Omental fat pad (tissue), 4 donors: ENCODE measurements around the gene ING2. TPM values are rescaled to one million over a fixed set of nuclear protein-coding genes. Genes with fewer than 3 reads are reported as not detected.

Experiments
- ATAC-seq: fragments of 150-250 bp; one replicate; pipeline ENCODE4 v1.9.1; 2016; ENCODE audit warnings: mild to moderate bottlenecking, moderate library complexity; ENCODE audit not compliant: low FRiP score
- DNase-seq: peaks from one replicate; pipeline ENCODE4 v3.0.0-alpha.2; 2019; ENCODE audit warnings: low spot score
- total RNA-seq, 4 donors: library from RNA; depleted of rRNA; stranded (reverse); fragments of >200 nt; gene quantifications; one replicate each; pipeline ENCODE4 v1.1.0, GENCODE V29; 2016
- TF ChIP-seq, protein P1 (sequence below), 3 donors: fragments of 450-650 bp; IDR thresholded peaks; one replicate each; pipeline ENCODE4 v1.5.1; 2016 to 2017; ENCODE audit warnings: antibody characterized with exemption in 3 of 3, mild to moderate bottlenecking in 3 of 3, moderate library complexity in 2 of 3

The ING2 gene
- total RNA-seq, 4 donors from 2014 or later = 11.5 to 28.5 (median 13.9) TPM

DNA sequence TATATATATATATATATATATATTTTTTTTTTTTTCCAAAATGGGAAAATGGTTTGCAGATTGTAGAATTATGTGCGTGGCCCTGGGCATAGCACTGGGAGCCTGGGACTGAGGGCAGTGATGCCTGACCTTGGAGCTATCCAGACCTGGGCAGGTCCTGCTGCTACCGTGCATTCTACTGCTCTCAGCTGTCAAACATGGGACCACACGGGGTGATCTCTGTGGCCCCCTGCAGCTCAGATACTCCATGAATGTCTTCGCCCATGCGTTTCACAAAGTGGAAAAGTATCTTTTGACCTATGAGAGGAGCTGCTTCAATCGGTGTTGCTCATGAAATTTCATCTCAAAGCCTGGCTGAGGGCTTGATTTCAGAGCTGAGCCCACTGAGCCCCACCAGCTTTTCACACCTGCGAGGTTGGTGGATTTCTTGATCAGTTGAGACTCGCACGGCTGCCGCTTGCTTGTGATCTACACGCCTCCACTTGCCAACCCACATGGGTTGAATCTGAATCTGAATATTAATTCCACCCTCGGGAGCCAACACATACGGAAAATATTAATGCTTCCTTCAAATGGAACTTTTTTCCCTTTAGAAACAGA is 35.7 kb downstream of the ING2 start:
- no peak for DNase-seq
- no peak for ATAC-seq
- TF ChIP-seq, protein P1, sequence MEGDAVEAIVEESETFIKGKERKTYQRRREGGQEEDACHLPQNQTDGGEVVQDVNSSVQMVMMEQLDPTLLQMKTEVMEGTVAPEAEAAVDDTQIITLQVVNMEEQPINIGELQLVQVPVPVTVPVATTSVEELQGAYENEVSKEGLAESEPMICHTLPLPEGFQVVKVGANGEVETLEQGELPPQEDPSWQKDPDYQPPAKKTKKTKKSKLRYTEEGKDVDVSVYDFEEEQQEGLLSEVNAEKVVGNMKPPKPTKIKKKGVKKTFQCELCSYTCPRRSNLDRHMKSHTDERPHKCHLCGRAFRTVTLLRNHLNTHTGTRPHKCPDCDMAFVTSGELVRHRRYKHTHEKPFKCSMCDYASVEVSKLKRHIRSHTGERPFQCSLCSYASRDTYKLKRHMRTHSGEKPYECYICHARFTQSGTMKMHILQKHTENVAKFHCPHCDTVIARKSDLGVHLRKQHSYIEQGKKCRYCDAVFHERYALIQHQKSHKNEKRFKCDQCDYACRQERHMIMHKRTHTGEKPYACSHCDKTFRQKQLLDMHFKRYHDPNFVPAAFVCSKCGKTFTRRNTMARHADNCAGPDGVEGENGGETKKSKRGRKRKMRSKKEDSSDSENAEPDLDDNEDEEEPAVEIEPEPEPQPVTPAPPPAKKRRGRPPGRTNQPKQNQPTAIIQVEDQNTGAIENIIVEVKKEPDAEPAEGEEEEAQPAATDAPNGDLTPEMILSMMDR (IDR thresholded peaks at IDR 0.05) = no peak

DNA sequence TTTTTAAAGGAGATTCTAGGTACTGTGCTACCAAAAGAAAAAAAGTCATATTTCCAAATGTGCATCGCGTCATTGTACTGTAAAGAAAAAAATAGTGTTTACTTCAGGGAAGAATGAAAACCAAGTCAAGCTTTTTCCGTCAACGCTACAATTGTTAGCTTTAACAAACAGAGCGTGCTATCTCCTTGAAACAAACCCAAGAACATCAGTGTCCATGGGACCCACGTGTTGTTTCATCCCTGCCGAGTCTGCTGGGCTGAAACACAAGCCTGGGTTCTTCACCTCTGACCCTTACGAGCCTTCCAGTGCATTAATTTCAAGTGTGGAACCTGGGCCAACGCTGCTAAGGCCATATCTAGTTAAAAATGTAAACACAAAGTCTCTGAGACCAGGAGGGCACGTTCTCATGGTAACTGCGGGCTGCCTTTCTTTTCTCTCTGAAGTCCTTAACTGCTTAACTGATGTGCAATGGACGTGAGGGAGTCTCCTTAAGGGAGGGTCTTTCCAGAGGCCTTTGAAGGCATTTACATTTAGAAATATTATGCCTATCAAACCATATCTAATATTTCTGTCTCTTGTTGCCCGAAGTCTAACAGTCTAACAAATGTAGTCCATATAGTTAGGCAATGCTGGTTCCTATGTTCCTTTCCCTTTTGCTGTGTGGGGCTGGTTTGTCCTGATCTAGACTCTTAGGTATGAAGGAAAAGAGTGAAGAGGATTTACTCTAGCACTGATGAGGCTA is 36.3 kb downstream of the ING2 start:
- DNase-seq = no peak
- TF ChIP-seq, protein P1 (IDR thresholded peaks at IDR 0.05) = no peak
- no peak for ATAC-seq

DNA sequence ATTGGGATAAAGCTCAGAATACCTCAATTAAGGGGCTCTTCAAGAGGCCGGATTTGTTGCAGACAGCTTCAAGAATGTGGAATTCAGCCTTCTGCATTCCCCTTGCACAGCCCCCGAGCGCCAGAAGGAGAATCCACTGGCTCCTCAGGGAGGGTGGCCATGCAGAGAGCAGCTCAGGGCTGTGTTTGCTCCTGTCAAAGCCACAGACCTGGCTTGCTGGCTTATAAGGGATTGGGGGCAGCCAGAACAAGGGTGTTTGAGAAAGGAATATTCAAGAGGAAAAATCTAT is 36.8 kb downstream of the ING2 start:
- ATAC-seq (no peak), DNase-seq (no peak)
- TF ChIP-seq, protein P1 (IDR thresholded peaks at IDR 0.05) = no peak

DNA sequence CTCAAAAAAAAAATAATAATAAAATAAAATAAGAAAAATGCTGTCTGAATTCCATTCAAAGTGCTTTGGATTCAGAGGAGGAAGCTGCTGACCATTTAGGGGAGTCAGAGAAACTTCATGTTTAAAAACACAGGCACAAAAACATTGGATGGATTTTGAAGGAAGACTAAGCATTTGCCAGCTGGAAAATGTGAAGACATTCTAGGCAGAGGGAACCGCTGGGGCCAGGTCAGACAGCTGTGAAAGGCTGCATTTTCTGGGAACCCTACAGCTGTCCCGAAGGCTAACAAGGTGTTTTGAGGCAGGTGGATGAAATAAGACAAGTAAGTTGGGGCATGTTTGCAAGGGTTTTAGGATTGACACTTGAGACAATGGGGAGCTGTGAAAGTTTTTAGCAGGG is 38.6 kb downstream of the ING2 start:
- ATAC-seq = no peak
- TF ChIP-seq, protein P1 (IDR thresholded peaks at IDR 0.05) = no peak
- no peak for DNase-seq

DNA sequence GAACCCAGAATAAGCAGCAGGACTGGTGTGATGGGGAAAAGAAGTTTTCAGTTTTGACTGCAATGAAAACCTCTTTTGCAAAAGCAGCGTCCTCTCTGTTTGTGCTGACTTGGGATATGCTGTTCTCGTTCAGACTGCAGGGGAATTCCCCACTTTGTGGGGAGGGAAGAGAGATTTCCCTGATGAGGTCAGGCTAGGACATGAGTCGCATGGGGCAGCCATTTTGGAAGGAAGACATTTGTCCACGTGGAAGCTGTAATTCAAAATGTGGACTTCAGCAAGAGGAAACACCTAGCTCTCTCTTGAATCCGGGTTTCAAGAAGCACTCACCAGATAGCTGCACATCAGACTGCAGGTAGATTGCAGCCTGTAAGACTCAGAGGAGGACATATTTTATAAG is 39.3 kb downstream of the ING2 start:
- DNase-seq (no peak), ATAC-seq (no peak)
- TF ChIP-seq, protein P1 (IDR thresholded peaks at IDR 0.05) = no peak

DNA sequence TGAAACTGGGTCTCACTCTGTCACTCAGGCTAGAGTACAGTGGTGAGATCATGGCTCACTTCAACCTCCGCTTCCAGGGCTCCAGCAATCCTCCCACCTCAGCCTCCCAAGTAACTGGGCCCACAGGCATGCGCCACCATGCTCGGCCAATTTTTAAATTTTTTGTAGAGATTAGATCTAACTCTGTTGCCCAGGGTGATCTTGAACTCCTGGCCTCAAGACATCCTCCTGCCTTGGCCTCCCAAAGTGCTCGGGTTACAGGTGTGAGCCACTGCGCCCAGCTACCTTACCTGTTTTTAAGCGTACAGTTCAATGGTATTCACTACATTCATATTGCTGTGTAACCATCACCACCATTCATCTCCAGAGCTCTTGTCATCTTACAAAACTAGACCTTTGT is 41.5 kb downstream of the ING2 start:
- no peak for DNase-seq
- ATAC-seq = no peak
- TF ChIP-seq, protein P1 (IDR thresholded peaks at IDR 0.05) = no peak

DNA sequence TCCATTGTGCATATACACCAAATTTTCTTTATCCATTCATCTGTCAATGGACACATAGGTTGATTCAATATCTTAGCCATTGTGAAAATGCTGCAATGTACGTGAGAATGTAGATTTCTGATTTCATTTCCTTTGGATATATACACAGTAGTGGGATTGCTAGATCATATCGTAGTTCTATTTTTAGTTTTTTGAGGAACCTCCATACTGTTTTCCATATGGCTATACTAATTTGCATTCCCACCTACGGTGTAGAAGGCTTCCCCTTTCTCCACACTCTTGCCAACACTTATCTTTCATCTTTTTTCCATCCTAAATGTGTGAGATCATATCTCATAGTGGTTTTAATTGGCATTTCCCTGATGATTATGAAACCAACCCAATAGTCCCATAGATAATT is 43.4 kb downstream of the ING2 start:
- ATAC-seq (no peak), DNase-seq (no peak)
- TF ChIP-seq, protein P1 (IDR thresholded peaks at IDR 0.05) = no peak
